Panc1 (cell line): ENCODE results near the gene STX1A.

Source experiments
- CTCF ChIP-seq: fragments of 450-650 bp; IDR thresholded peaks from 2 replicates; pipeline ENCODE4 v1.5.1; 2017; ENCODE audit warnings: mild to moderate bottlenecking
- POLR2AphosphoS5 ChIP-seq: IDR thresholded peaks from 2 replicates; pipeline ENCODE4 v1.6.1; 2012; ENCODE audit warnings: mild to moderate bottlenecking, low read depth, low read length, moderate library complexity
- SIN3A ChIP-seq: IDR thresholded peaks from 2 replicates; pipeline ENCODE4 v1.6.1; 2012; ENCODE audit warnings: low read depth, mild to moderate bottlenecking, low read length, moderate library complexity, borderline replicate concordance; ENCODE audit not compliant: insufficient read depth
- TCF7L2 ChIP-seq: IDR thresholded peaks from 2 replicates; pipeline ENCODE4 v1.6.1; 2011; ENCODE audit warnings: mild to moderate bottlenecking, low read depth, low read length, inconsistent platforms

GRCh38 chr7:73671322-73671661 lies 48.2 kb downstream of the STX1A start:
- TF ChIP-seq CTCF (no peak), SIN3A (no peak), POLR2AphosphoS5 (no peak), TCF7L2 (no peak)
